Nephron (organoid): ENCODE data around the gene FZD4.

Experiments
- H3K27ac Mint-ChIP-seq, 3 experiments: 2 replicates each; pipeline ENCODE4 v1.8.0; 2020; ENCODE audit warnings: mixed read lengths in 3 of 3, mild to moderate bottlenecking in 2 of 3, moderate library complexity in 1 of 3
- H3K27me3 Mint-ChIP-seq: 2 replicates; pipeline ENCODE4 v1.8.0; 2021; ENCODE audit warnings: low read depth, mild to moderate bottlenecking, moderate library complexity, mixed read lengths
- H3K36me3 Mint-ChIP-seq: 2 replicates; pipeline ENCODE4 v1.8.0; 2020; ENCODE audit warnings: low read depth, mixed read lengths
- H3K4me1 Mint-ChIP-seq: 2 replicates; pipeline ENCODE4 v1.8.0; 2020; ENCODE audit warnings: mixed read lengths
- H3K4me3 Mint-ChIP-seq, 3 experiments: 2 replicates each; pipeline ENCODE4 v1.8.0; 2020; ENCODE audit warnings: mild to moderate bottlenecking in 3 of 3, mixed read lengths in 3 of 3, moderate library complexity in 2 of 3
- H3K9me3 Mint-ChIP-seq: 2 replicates; pipeline ENCODE4 v1.8.0; 2020; ENCODE audit warnings: mixed read lengths
- CTCF ChIP-seq, 3 experiments: fragments of 200-600 bp; sonication (generic); IDR thresholded peaks; one replicate each; pipeline ENCODE4 v1.5.0; 2021; ENCODE audit warnings: antibody characterized with exemption in 3 of 3; ENCODE audit not compliant: unreplicated experiment in 3 of 3

The FZD4 gene

GRCh38 chr11:86904001-86904400 is 51.2 kb downstream of the FZD4 start:
- TF ChIP-seq CTCF (IDR thresholded peaks at IDR 0.05; ENCODE audit: unreplicated experiment in 3 of 3) = no peak
- peaks cover 11% of the 10 kb centered on the region for H3K4me1 Mint-ChIP-seq
- H3K27ac Mint-ChIP-seq = peak overlapping the region in 1 of 3 experiments; percentile 56
- H3K9me3 Mint-ChIP-seq = no peaks in the 10 kb centered on the region
- no peak overlapping the region for H3K4me3 Mint-ChIP-seq
- H3K36me3 Mint-ChIP-seq = peaks cover 4% of the 10 kb centered on the region
- no peaks in the 10 kb centered on the region for H3K27me3 Mint-ChIP-seq

- H3K9me3 Mint-ChIP-seq = no peaks in the 10 kb centered on the region
- peaks cover 4% of the 10 kb centered on the region for H3K36me3 Mint-ChIP-seq
- no peak for TF ChIP-seq CTCF (IDR thresholded peaks at IDR 0.05; ENCODE audit: unreplicated experiment in 3 of 3)
- H3K27ac Mint-ChIP-seq = peak overlapping the region in 2 of 3 experiments; percentile 31 to 58
- H3K4me3 Mint-ChIP-seq = no peak overlapping the region
- H3K4me1 Mint-ChIP-seq = peaks cover 16% of the 10 kb centered on the region
- H3K27me3 Mint-ChIP-seq = no peaks in the 10 kb centered on the region
Measured at GRCh38 chr11:86902345-86902744, 52.9 kb downstream of the FZD4 start.

GRCh38 chr11:86901599-86901998 is 53.6 kb downstream of the FZD4 start:
- Mint-ChIP-seq H3K36me3 (peaks cover 4% of the 10 kb centered on the region), H3K27ac (peak overlapping the region in 2 of 3 experiments; percentile 31 to 58), H3K27me3 (no peaks in the 10 kb centered on the region), H3K4me3 (no peak overlapping the region), H3K9me3 (no peaks in the 10 kb centered on the region), H3K4me1 (peaks cover 19% of the 10 kb centered on the region)
- no peak for TF ChIP-seq CTCF (IDR thresholded peaks at IDR 0.05; ENCODE audit: unreplicated experiment in 3 of 3)

GRCh38 chr11:86900162-86900561 is 55.0 kb downstream of the FZD4 start:
- H3K9me3 Mint-ChIP-seq = no peaks in the 10 kb centered on the region
- no peak overlapping the region for H3K4me3 Mint-ChIP-seq
- peaks cover 4% of the 10 kb centered on the region for H3K36me3 Mint-ChIP-seq
- H3K27me3 Mint-ChIP-seq = no peaks in the 10 kb centered on the region
- no peak for TF ChIP-seq CTCF (IDR thresholded peaks at IDR 0.05; ENCODE audit: unreplicated experiment in 3 of 3)
- peaks cover 24% of the 10 kb centered on the region for H3K4me1 Mint-ChIP-seq
- peak overlapping the region in 2 of 3 experiments; percentile 50 to 70 for H3K27ac Mint-ChIP-seq

- H3K4me3 Mint-ChIP-seq = no peak overlapping the region
- no peak for TF ChIP-seq CTCF (IDR thresholded peaks at IDR 0.05; ENCODE audit: unreplicated experiment in 3 of 3)
- no peaks in the 10 kb centered on the region for H3K27me3 Mint-ChIP-seq
- peak overlapping the region in 1 of 3 experiments; percentile 77 for H3K27ac Mint-ChIP-seq
- no peaks in the 10 kb centered on the region for H3K36me3 Mint-ChIP-seq
- H3K9me3 Mint-ChIP-seq = no peaks in the 10 kb centered on the region
- H3K4me1 Mint-ChIP-seq = peaks cover 30% of the 10 kb centered on the region
Measured at GRCh38 chr11:86898689-86899088, 56.5 kb downstream of the FZD4 start.

- H3K27ac Mint-ChIP-seq = peak overlapping the region; percentile 77 to 87 (median 86)
- TF ChIP-seq CTCF (IDR thresholded peaks at IDR 0.05; ENCODE audit: unreplicated experiment in 3 of 3) = no peak
- peaks cover 29% of the 10 kb centered on the region for H3K4me1 Mint-ChIP-seq
- H3K36me3 Mint-ChIP-seq = peaks cover 8% of the 10 kb centered on the region
- peak overlapping the region in 2 of 3 experiments; percentile 17 to 24 for H3K4me3 Mint-ChIP-seq
- no peaks in the 10 kb centered on the region for H3K27me3 Mint-ChIP-seq
- H3K9me3 Mint-ChIP-seq = no peaks in the 10 kb centered on the region
Measured at GRCh38 chr11:86896441-86896841, 58.8 kb downstream of the FZD4 start.
